ENCODE data around the gene SLITRK4. TPM values are rescaled to one million over a fixed set of nuclear protein-coding genes. Genes with fewer than 3 reads are reported as not detected.

Gene SLITRK4
- total RNA-seq, 2 experiments from 2014 or later, result not detected

GRCh38 chrX:143581240-143581639 lies 54.7 kb downstream of the SLITRK4 start:
- H3K4me2 ChIP-seq (ENCODE audit: low read length), result no peak overlapping the region
- H3K27ac ChIP-seq (ENCODE audit: low read depth, low read length, poor library complexity, severe bottlenecking), result no peak overlapping the region
- no peaks in the 10 kb centered on the region for H3K9me3 ChIP-seq (ENCODE audit: low read length)
- ChIA-PET CTCF (ENCODE audit: unreplicated experiment) (no interaction called here), POLR2A (interaction anchor here (0.5 kb wide), 1 partner anchor 18 kb away, joined by 3 read pairs; no protein-coding TSS in a partner anchor)
- TF ChIP-seq CTCF (conservative IDR thresholded peaks at IDR 0.05; ENCODE audit: low read length) (no peak), EZH2phosphoT487 (IDR thresholded peaks at IDR 0.05; ENCODE audit: borderline replicate concordance, low read depth, low read length) (no peak)
- no peak for DNase-seq (ENCODE audit: low spot score)
- no peaks in the 10 kb centered on the region for H3K4me1 ChIP-seq (ENCODE audit: insufficient read depth, low read length, poor library complexity, severe bottlenecking)
- H3K4me3 ChIP-seq (ENCODE audit: low read depth, low read length, poor library complexity, severe bottlenecking), result no peak overlapping the region
- no peaks in the 10 kb centered on the region for H3K36me3 ChIP-seq (ENCODE audit: insufficient read depth, low read length)
- H3K79me2 ChIP-seq (ENCODE audit: insufficient read depth, low read depth, low read length), result no peaks in the 10 kb centered on the region
- no peaks in the 10 kb centered on the region for H3K9me2 ChIP-seq (ENCODE audit: insufficient read depth, low read length)
- no TSS peak for BruUV-seq (replicated peaks)
- H2AFZ ChIP-seq (ENCODE audit: low read length), result no peak overlapping the region
- no peaks in the 10 kb centered on the region for H4K20me1 ChIP-seq (ENCODE audit: insufficient read depth, low read length)
- intact Hi-C loops (cut with micrococcal nuclease; ENCODE audit: unreplicated experiment), result no loop called here

GRCh38 chrX:143580266-143580665 lies 55.6 kb downstream of the SLITRK4 start:
- BruUV-seq (replicated peaks), result no TSS peak
- Histone ChIP-seq H2AFZ (ENCODE audit: low read length) (no peak overlapping the region), H3K4me2 (ENCODE audit: low read length) (no peak overlapping the region), H3K4me1 (ENCODE audit: insufficient read depth, low read length, poor library complexity, severe bottlenecking) (no peaks in the 10 kb centered on the region), H3K9me3 (ENCODE audit: low read length) (no peaks in the 10 kb centered on the region), H4K20me1 (ENCODE audit: insufficient read depth, low read length) (no peaks in the 10 kb centered on the region), H3K79me2 (ENCODE audit: insufficient read depth, low read depth, low read length) (no peaks in the 10 kb centered on the region), H3K36me3 (ENCODE audit: insufficient read depth, low read length) (no peaks in the 10 kb centered on the region), H3K27ac (ENCODE audit: low read depth, low read length, poor library complexity, severe bottlenecking) (no peak overlapping the region), H3K4me3 (ENCODE audit: low read depth, low read length, poor library complexity, severe bottlenecking) (no peak overlapping the region), H3K9me2 (ENCODE audit: insufficient read depth, low read length) (no peaks in the 10 kb centered on the region)
- POLR2A ChIA-PET, result no interaction called here
- no peak for TF ChIP-seq CTCF (conservative IDR thresholded peaks at IDR 0.05; ENCODE audit: low read length)
- no peak for TF ChIP-seq EZH2phosphoT487 (IDR thresholded peaks at IDR 0.05; ENCODE audit: borderline replicate concordance, low read depth, low read length)
- intact Hi-C loops (cut with micrococcal nuclease; ENCODE audit: unreplicated experiment), result no loop called here
- peak; percentile 5 for DNase-seq (ENCODE audit: low spot score)
- CTCF ChIA-PET (ENCODE audit: unreplicated experiment), result no interaction called here

Other genes with a start within 250 kb of the SLITRK4 start
- gene SPANXN3, start 118.6 kb downstream of the SLITRK4 start, total RNA-seq (2014; rRNA removed; shearing (Covaris generic)), result not detected in 2 replicates
- gene SPANXN3, start 118.6 kb downstream of the SLITRK4 start, total RNA-seq (2022), result not detected in 2 replicates
- not detected in 2 replicates for gene SPANXN2, start 84.7 kb upstream of the SLITRK4 start, total RNA-seq (2014; rRNA removed; shearing (Covaris generic))
- gene SPANXN2, start 84.7 kb upstream of the SLITRK4 start, total RNA-seq (2022), result not detected in 2 replicates
- gene UBE2NL, start 248.0 kb upstream of the SLITRK4 start, total RNA-seq (2014; rRNA removed; shearing (Covaris generic)), result not detected in 2 replicates
- not detected in 2 replicates for gene UBE2NL, start 248.0 kb upstream of the SLITRK4 start, total RNA-seq (2022)

All from OCI-LY7 (cell line).